WI38 (cell line): ENCODE results near the gene RABGEF1.
"Not testable (repeated sequence)": the region's sequence is repeated elsewhere in the genome, so short reads cannot be mapped to it uniquely, and the experiment has no call there.

ENCODE experiments used
- H3K4me3 ChIP-seq: 2 replicates; pipeline ENCODE4 v1.5.1; 2011; ENCODE audit warnings: low read depth, mild to moderate bottlenecking, control low read depth, low read length
- TF ChIP-seq, protein P1 (sequence below): IDR thresholded peaks from 2 replicates; pipeline ENCODE4 v1.5.1; 2012; ENCODE audit warnings: low read depth, mild to moderate bottlenecking, control low read depth, low read length

The RABGEF1 gene

DNA sequence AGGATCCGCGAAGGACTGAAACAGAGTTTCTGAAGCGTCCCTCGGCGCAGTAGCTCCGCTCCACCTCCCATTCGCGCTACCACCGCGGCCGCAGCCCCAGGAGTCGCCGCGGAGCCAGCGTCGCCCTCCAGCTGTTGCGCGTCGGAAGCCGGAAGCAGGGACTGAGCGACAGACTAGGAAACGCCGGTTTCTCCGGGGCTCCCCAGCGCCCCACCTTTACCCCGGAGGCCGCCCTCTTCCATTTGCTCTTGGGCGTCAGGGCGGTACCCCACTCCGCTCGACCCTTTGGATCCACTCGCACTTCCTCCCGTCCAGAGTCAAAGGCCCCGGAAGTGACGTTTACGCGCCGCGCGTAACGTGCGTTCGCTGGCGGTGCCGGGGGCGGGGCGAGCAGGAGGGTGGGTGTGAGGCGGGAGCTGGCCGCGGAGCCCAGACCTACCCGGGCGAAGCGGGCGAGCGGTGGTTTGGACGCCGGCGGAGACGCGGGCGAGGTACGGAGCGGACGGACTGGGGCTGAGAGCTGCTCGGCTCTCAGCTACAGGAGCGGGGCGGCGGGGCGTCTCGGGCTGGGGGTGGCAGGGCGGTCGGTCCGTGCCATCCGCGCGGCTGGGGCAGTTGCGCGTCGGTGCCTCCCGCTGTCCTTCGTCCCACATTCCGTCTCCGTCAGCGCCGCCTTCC, at the start of gene RABGEF1:
Gene RABGEF1, plus strand, starts transcription at position 432 of the 678 bp plus-strand sequence. CDS start 31,167 bp downstream, outside the sequence.
- TF ChIP-seq, protein P1, sequence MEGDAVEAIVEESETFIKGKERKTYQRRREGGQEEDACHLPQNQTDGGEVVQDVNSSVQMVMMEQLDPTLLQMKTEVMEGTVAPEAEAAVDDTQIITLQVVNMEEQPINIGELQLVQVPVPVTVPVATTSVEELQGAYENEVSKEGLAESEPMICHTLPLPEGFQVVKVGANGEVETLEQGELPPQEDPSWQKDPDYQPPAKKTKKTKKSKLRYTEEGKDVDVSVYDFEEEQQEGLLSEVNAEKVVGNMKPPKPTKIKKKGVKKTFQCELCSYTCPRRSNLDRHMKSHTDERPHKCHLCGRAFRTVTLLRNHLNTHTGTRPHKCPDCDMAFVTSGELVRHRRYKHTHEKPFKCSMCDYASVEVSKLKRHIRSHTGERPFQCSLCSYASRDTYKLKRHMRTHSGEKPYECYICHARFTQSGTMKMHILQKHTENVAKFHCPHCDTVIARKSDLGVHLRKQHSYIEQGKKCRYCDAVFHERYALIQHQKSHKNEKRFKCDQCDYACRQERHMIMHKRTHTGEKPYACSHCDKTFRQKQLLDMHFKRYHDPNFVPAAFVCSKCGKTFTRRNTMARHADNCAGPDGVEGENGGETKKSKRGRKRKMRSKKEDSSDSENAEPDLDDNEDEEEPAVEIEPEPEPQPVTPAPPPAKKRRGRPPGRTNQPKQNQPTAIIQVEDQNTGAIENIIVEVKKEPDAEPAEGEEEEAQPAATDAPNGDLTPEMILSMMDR = no peak
- peak within 1 kb of the TSS; percentile 86 for H3K4me3 ChIP-seq

GRCh38 chr7:66693331-66693730, 47.2 kb upstream of the RABGEF1 start:
- TF ChIP-seq, protein P1 = no peak
- H3K4me3 ChIP-seq = no peak overlapping the region

- H3K4me3 ChIP-seq = no peak overlapping the region
- TF ChIP-seq, protein P1 = no peak
These were observed 46.2 kb upstream of the RABGEF1 start for GRCh38 chr7:66694286-66694685.

GRCh38 chr7:66695417-66695816, 45.1 kb upstream of the RABGEF1 start:
- H3K4me3 ChIP-seq = not testable (repeated sequence)

DNA sequence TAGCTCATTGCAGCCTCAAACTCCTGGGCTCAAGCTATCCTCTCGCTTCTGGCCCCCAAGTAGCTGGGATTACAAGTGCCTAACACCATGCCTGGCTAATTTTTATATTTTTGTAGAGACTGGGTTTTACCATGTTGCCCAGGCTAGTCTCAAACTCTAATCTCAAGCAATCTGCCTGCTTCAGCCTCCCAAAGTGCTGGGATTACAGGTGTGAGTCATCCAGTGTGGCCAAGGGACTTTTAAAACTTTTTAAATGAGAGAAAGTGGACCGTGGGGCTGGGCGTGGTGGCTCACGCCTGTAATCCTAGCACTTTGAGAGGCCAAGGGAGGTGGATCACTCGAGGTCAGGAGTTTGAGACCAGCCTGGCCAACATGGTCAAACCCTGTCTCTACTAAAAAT, 44.4 kb upstream of the RABGEF1 start:
- H3K4me3 ChIP-seq = not testable (repeated sequence)

- TF ChIP-seq, protein P1 = no peak
- no peak overlapping the region for H3K4me3 ChIP-seq
These were observed 43.8 kb upstream of the RABGEF1 start for GRCh38 chr7:66696774-66697191.

DNA sequence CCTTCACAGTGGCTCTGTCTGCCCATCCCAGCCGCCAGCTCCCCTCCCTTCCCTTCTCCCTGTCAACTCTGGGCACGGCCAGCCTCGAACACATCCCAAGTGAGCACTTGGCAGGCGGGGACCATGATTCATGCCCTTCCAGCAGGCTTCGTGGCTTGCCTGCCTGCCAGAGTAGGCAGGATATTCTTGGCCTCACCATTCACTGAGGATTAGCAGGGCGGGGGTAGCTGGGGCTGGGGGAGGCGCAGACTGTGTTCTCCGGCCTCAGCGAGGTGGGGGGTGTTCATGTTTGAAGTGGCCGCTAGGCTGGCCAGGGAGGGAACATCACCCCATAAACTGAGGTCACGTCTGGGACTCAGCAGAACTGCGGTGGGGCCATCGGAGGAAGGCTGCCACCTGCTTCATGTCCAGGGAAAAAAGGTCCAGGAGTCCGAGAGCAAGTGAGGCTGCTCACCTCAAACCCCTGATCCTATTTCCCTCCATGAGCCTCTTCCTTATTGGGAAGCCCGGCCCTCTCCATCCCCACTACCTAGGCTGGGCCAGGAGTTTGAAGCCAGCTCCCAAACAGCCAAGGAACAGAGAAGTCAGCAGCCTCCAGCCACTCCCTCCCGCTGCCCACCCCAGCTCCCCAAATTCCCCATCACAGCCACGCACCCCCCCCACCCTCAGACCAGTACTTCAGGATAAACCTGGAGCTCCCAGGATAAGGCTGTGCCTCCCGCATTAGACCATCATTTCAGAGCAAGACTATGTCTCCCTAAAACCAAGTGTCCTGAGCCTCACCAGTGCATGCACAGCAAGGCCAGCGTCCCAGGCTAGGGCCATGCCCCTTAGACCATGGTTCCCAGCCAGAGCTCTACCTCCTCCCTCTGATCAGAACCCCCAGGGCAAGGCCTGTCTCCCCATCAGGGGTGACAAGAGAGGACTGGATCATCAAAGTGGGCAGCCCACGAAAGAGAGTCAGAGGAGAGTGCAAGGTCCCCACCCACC, 42.8 kb upstream of the RABGEF1 start:
- TF ChIP-seq, protein P1 = no peak
- no peak overlapping the region for H3K4me3 ChIP-seq

GRCh38 chr7:66698652-66699205, 41.8 kb upstream of the RABGEF1 start:
- TF ChIP-seq, protein P1 = no peak
- no peak overlapping the region for H3K4me3 ChIP-seq
